ENCODE data around the gene LRRC74A. TPM values are rescaled to one million over a fixed set of nuclear protein-coding genes. Genes with fewer than 3 reads are reported as not detected.

The LRRC74A gene
- total and polyA plus RNA-seq, 7 donors, result not detected

DNA sequence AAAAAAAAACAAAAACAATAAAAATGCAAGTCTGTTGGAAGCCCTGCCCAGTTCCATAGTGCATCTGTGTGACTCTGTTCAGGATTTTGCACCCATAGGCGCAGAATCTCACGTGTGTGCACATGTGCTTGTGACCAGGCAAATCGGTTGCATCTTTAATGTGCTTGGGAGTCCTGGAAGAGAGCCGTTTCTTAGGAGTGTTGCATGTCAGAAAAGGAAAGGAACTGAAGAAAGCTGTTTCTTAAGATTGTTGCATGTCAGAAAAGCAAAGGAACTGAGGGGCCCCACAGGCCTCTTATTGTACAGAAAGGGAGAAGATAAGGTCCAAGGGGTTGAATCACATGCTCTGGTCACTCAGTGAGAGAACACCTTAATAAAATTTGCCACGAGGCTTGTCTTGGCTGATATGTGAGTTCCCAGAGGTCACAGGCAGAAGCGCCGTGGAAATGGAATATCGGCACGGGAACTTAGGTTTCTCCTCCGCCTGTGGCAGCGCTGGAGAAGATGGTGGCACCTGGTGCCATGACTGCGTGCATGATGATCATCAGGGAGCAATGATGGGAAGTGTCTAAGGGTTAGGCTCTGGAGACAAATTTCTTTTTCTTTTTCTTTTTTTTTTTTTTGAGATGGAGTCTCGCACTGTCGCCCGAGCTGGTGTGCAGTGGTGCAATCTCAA lies 90.0 kb downstream of the LRRC74A start:
- no peak overlapping the region for H3K4me3 ChIP-seq
- no peaks in the 10 kb centered on the region for H3K36me3 ChIP-seq (ENCODE audit: insufficient read depth in 1 of 2, low read depth in 1 of 2)
- no peak for ATAC-seq
- intact Hi-C loops (cut with DNase I), result loop anchor here in 1 of 2 donors (5.0 to 10.0 kb wide), 3 partner anchors 36 to 126 kb away; partner anchors contain the start of gene IRF2BPL
- TF ChIP-seq, protein P1, sequence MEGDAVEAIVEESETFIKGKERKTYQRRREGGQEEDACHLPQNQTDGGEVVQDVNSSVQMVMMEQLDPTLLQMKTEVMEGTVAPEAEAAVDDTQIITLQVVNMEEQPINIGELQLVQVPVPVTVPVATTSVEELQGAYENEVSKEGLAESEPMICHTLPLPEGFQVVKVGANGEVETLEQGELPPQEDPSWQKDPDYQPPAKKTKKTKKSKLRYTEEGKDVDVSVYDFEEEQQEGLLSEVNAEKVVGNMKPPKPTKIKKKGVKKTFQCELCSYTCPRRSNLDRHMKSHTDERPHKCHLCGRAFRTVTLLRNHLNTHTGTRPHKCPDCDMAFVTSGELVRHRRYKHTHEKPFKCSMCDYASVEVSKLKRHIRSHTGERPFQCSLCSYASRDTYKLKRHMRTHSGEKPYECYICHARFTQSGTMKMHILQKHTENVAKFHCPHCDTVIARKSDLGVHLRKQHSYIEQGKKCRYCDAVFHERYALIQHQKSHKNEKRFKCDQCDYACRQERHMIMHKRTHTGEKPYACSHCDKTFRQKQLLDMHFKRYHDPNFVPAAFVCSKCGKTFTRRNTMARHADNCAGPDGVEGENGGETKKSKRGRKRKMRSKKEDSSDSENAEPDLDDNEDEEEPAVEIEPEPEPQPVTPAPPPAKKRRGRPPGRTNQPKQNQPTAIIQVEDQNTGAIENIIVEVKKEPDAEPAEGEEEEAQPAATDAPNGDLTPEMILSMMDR (IDR thresholded peaks at IDR 0.05), result no peak
- peak overlapping the region; percentile 91 for H3K27ac ChIP-seq
- no peaks in the 10 kb centered on the region for H3K9me3 ChIP-seq
- peaks cover 49% of the 10 kb centered on the region for H3K4me1 ChIP-seq
- DNase-seq, result no peak
- no peaks in the 10 kb centered on the region for H3K27me3 ChIP-seq (ENCODE audit: insufficient read depth in 3 of 3, low read length in 2 of 3)
- WGBS, 3 donors, result 75 to 91% (median 75%) methylated on average over 15 of the region's 15 CpGs

DNA sequence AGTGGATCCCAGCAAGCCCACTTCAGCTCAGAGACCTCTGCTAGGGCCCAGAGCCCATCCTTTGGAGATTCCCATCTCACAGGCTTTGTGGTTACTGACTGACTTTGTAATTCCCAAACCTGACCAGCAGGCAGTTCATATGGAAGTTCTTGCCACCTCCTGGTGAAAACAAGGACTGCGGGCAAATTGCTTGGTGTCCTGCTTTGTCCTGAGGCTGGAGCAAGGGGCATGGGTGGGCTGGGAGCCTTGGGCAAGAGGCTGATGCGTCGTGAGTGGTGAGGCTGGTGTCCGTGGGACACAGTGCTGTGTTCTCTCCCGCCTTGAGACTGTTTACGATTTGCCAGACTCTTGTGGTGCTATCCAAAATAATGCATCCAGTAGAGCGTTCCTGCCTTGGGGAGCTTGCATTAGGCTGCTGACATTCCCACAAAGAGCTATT lies 91.0 kb downstream of the LRRC74A start:
- 45 to 51% (median 50%) methylated on average over 7 of the region's 7 CpGs for WGBS, 3 donors

DNA sequence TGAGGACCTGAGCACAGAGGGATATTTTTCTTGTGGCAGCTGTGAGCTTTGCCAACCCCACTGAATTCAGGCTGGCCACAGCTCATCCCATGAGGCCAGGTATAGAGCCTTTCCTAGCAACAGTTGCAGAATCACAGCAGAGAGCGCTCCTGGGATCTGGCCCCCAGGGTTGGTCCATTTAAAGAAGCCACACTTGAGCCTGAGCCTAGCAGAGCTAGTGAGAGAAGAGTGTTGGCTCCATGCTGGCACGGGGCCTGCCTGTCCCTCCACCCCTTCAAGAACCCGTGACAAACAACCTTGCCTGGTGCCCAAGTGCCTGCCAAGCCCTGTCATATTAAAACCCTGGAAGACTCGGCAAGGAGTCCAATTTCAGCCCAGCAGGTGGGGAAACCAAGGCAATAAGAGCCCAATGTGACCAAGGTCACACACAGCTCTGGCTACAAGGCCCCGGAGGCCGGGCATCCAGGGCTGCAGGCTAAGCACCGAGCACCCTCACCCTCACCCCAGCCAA lies 91.6 kb downstream of the LRRC74A start:
- peak overlapping the region; percentile 3 for H3K4me3 ChIP-seq
- WGBS, 3 donors, result 16 to 20% (median 19%) methylated on average over 7 of the region's 7 CpGs
- H3K27ac ChIP-seq, result peak overlapping the region; percentile 91
- peak; percentile 25 to 63 (median 47) for ATAC-seq
- TF ChIP-seq, protein P1 (IDR thresholded peaks at IDR 0.05), result no peak
- intact Hi-C loops (cut with DNase I), result loop anchor here (1.0 to 10.0 kb wide), 5 partner anchors 35 to 125 kb away; partner anchors contain the start of gene IRF2BPL (in 1 of the 2)
- H3K27me3 ChIP-seq (ENCODE audit: insufficient read depth in 3 of 3, low read length in 2 of 3), result no peaks in the 10 kb centered on the region
- peaks cover 49% of the 10 kb centered on the region for H3K4me1 ChIP-seq
- H3K36me3 ChIP-seq (ENCODE audit: insufficient read depth in 1 of 2, low read depth in 1 of 2), result no peaks in the 10 kb centered on the region
- DNase-seq, result peak; percentile 74 to 87
- H3K9me3 ChIP-seq, result no peaks in the 10 kb centered on the region

More for the DNA sequence above, 91.0 kb downstream of the LRRC74A start:
- no peaks in the 10 kb centered on the region for H3K27me3 ChIP-seq (ENCODE audit: insufficient read depth in 3 of 3, low read length in 2 of 3)
- peak overlapping the region; percentile 91 for H3K27ac ChIP-seq
- H3K36me3 ChIP-seq (ENCODE audit: insufficient read depth in 1 of 2, low read depth in 1 of 2), result no peaks in the 10 kb centered on the region
- no peak overlapping the region for H3K4me3 ChIP-seq
- peak; percentile 51 to 66 for DNase-seq
- peaks cover 49% of the 10 kb centered on the region for H3K4me1 ChIP-seq
- H3K9me3 ChIP-seq, result no peaks in the 10 kb centered on the region
- TF ChIP-seq, protein P1 (IDR thresholded peaks at IDR 0.05), result peak; percentile 51
- no peak for ATAC-seq
- intact Hi-C loops (cut with DNase I), result loop anchor here in 1 of 2 donors (5.0 to 10.0 kb wide), 3 partner anchors 35 to 125 kb away; partner anchors contain the start of gene IRF2BPL

DNA sequence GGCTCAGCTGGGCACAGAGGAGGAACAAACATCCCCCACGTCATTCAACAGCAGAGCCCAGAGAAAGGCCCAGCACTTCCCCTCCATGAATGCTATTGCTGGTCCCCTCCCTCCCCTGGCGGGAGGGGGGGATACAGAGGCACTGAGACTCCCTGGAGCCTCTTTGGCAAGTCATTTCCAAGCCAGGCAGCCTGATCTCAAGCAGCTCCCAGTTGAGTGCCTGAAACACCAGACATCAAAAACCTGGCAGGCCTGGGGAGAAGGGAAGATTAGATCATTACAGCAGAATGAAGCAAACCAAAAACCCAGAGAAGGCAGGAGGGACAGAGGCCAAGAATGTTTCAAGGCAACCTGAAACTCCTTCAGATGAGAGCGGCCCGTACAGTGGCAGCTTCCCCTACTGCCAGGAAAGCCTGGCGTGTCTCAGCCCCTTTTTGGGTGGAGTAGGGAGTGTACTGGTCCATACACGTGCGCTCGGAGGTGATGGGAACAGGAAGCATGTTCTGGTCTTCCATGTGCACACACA lies 92.1 kb downstream of the LRRC74A start:
- H3K27ac ChIP-seq, result peak overlapping the region; percentile 91
- ATAC-seq (peak; percentile 34 to 41 (median 36)), DNase-seq (peak; percentile 77 to 79)
- intact Hi-C loops (cut with DNase I), result loop anchor here (1.0 to 10.0 kb wide), 5 partner anchors 34 to 124 kb away; partner anchors contain the start of gene IRF2BPL (in 1 of the 2)
- no peaks in the 10 kb centered on the region for H3K27me3 ChIP-seq (ENCODE audit: insufficient read depth in 3 of 3, low read length in 2 of 3)
- H3K4me3 ChIP-seq, result peak overlapping the region; percentile 3
- H3K4me1 ChIP-seq, result peaks cover 53% of the 10 kb centered on the region
- 3 to 10% (median 6%) methylated on average over 8 of the region's 8 CpGs for WGBS, 3 donors
- no peaks in the 10 kb centered on the region for H3K9me3 ChIP-seq
- TF ChIP-seq, protein P1 (IDR thresholded peaks at IDR 0.05), result no peak
- H3K36me3 ChIP-seq (ENCODE audit: insufficient read depth in 1 of 2, low read depth in 1 of 2), result no peaks in the 10 kb centered on the region
